Measurements from ENCODE around the gene FASTK.

The FASTK gene, protein sequence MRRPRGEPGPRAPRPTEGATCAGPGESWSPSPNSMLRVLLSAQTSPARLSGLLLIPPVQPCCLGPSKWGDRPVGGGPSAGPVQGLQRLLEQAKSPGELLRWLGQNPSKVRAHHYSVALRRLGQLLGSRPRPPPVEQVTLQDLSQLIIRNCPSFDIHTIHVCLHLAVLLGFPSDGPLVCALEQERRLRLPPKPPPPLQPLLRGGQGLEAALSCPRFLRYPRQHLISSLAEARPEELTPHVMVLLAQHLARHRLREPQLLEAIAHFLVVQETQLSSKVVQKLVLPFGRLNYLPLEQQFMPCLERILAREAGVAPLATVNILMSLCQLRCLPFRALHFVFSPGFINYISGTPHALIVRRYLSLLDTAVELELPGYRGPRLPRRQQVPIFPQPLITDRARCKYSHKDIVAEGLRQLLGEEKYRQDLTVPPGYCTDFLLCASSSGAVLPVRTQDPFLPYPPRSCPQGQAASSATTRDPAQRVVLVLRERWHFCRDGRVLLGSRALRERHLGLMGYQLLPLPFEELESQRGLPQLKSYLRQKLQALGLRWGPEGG

DNA sequence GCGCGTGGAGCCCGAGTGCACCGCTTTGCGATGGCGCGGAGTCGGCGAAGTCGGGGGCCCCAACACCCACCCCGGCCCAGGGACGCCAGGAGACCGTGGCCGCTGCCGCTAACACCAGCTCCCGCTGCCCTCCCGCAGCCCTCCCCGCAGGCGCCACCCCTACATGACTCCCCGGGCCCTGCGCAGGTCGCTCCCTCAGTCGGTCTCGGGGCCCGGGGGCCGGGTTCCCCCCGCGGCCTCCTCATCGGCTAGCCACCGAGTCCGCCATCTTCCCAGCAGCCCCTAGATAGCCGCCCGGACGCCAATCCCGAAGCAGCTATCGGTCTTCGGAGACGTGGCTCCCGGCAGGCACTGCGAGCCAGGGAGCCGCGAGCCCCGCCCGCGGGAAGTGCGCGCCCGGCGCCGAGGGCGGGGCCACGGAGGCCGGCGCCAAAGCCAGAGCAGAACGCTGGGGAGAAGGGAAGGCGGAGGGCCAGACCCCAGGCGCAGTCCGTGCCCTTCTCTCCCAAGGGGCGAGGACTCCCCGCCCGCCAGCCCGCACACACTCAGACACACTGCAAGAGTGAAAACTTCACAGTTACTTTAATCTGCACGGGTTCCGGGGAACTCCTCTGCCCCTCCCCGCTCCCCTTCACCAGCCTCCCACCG, at the start of gene FASTK:
Gene FASTK, minus strand, starts transcription at position 288 of the 648 bp plus-strand sequence. Its CDS starts 43 bp downstream, at position 245.
- DNase-seq = peak; percentile 28 to 96 (median 88)

DNA sequence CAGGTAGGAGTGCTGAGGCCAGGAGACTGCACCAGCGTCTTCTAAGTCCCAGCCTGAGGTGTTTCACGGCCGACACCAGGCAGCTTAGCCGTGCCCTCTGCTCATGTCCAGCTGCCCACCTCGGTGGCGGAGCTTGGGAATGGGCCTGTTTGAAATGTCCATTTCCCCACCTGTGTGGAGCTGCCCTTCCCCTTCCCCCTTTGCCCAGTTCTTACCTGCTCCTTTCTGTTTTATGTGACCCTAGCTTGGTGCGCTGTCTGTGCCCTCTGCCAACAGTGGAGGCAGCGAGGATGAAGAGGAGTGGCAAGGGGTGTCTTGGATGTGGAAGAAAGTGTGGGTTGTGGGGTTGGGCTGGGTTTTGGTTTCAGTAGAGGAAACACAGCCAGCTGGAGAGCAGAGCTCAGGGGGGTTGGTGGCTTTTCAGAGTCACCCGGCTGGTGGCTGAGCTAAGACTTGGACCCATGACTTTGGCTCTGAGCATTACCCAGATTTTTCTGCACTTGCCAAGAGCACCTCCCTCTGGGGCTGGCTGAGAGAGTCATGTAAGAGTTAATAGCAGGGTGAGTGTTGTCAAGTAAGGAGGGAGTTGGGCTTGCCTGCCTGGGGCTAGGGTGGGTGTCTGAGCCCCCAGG, 49.5 kb upstream of the FASTK start:
- DNase-seq = no peak

DNA sequence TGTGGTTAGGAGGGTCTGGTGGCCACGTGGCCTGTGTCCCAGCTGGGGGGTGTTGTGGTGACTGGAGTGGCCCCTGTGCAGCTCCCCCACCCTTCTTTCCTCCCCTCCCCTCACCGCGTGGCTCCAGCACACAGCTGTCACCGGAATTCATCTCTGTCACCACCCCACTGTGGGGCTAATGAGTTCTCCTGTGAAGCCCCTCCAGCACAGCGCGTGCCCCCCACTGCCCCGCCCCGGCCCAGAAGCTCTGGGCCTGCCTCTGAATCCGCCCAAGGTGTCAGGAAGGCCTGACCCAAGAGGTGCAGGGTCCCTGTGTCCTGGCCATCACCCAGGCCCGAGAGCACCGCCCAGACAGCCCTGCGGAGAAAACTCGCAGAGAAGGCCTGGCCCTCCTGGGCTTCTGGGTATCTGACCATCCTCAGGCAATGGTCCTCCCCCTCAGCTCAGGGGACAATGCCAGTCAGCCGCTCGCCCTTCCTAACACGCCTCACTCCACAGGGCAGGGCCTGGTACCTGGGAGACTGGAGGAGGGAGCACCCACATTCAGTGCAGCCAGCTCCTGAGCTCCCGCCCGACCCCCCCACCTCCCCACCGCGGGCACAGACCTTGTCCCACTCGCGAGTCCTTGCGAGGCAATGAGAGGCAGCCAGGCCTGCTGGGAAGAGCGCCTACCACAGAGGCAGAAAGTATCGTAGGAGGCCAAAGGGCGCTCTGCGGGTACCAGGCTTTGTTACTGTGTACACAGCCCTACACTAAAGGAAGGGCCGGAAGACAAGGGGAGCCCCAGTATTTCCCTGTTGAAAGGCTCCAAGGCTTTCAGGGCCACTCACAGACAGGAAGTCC, 48.7 kb upstream of the FASTK start:
- DNase-seq = no peak

DNA sequence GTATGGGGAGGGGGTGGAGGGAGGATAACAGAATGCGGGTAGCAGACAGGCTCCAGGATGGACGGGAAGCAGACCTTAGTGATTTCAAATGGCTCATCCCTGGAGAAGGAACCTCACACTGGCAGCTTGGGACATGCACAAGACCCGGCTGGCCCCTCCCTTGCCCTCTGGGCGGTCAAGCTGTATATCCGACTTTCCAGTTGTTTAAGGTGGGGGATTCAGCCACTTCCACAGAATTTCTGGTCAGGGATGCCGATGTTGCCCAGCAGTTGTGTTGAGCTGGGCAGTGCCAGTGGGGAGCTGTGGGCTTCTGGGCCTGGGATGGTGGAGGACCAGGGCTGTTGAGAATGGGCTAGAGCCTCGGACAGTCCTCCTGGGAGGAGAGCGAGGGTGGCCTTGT, 48.1 kb upstream of the FASTK start:
- no peak for DNase-seq

DNA sequence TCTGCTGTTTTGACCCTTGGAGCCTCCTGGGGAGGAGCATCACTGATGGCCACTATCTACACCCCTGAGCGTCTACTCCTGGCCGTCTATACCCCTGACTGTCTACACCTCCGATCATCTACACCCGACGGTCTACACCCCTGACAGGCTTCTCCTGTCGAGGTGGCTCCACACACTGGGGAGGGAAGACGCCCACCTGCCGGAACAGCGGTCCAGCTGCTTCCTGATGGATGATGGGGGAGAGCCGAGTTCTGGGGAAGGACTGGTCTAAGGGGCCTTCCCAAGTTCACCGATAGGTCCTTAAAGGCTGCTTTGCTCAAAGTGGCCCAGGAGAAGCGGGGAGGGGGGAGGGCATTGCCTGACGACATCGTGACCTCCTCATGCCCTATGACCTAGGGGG, 47.5 kb upstream of the FASTK start:
- DNase-seq = no peak

DNA sequence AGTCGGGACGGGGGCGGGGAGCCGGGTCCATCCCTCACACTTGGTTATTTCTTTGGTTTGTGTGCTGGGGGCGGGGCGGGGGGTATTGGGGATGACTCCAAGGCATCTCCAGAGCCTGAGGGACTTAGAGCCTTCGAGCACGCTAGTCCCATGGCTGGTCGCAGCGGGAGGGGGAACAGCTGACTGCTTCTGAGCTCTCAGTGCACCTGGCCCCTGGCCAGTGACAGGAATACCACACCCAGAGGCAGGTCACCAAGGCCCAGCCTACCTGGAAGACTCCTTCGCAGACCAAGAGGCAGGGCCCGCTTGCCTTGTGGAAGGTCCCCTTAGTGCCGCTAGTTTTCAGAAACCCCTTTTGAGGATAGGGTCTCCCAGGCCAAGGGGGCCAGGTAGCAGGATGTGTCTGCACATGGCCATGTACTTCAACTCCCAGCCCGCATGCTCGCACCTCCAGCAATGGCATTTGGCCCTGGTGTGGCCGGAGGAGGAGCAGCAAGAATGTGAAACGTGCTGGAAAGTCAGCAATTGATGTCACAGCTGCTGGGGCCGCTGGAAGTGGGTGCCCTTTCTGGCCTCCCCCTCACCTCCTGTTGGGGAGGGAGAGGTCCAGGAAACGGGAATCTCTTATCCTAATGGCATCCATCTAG, 46.0 kb upstream of the FASTK start:
- no peak for DNase-seq

DNA sequence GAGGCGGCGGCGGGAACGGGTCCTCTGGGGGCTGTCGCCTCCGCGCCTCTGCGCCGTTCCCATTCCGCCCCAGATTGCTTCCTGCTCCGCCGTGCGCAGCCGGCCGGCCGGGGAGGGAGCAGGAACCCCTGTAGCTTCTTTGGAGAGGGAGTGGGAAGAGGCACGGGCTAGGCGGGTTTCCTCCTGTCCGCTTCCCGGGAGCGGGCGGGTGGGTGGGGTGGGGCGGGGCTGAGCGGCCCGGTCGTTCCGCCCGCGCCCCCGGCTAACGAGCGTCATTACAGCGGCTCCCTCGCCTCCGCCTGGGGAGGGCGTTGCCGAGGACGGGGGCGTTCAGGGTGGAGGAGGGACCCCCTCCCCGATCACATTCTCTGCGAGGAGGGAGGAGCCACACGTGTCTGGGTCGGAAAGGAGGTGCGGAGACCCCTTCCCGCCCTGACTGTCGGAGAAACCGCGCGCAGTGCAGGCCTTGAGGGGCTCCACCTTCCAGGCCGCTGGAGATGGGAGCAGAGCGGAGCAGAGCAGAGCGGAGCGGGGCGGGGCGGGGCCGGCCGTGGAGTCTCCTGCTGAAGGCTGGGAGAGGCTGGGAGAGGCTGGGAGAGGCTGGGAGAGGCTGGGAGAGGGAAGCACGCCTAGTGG, 45.4 kb upstream of the FASTK start:
- DNase-seq = peak in 8 of 56 donors; percentile 19 to 58 (median 40)

DNA sequence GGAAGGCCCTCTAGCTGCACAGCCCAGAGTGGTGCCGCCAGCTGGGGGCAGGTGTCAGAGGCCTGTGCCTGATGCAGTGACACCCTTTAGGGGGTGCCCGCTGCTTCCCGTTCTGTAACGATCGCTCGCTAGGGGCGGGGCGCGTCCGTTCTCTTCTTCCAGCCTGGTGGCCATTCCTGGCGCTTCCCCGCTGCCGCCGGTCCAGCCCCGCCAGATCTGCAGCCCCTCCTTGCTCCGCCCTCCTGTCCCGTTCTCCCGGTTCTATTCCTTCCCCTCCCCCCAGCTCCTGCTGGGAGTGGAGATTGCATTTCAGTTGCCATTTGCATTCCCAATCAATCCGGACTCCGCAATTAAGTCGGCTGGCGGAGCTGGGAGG, 44.8 kb upstream of the FASTK start:
- peak in 1 of 56 donors; percentile 38 for DNase-seq

DNA sequence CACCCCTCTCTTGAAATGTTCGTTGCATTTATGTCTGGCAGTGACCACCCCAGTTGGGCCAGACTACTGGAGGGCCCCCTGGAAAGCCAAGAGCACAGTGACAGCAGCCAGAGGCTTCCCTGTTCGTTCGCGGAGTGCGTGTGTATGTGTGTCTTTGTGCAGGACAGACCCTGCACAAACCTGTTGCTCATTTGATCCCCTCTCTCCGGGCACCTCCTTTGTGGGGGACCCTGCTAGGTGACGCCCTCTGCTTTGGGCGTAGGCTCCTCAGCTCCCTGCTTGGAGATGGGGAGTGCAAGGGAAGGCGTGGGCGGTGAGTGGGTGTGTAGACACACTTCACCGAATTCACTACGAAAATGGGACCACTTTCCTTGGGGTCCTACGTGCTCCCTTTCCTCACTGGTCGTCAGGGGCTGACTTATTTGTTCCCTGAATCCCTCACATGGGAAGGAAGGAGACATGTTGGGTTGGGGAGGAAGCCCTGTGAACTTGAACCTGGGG, 44.3 kb upstream of the FASTK start:
- DNase-seq = peak in 1 of 56 donors; percentile 13

DNA sequence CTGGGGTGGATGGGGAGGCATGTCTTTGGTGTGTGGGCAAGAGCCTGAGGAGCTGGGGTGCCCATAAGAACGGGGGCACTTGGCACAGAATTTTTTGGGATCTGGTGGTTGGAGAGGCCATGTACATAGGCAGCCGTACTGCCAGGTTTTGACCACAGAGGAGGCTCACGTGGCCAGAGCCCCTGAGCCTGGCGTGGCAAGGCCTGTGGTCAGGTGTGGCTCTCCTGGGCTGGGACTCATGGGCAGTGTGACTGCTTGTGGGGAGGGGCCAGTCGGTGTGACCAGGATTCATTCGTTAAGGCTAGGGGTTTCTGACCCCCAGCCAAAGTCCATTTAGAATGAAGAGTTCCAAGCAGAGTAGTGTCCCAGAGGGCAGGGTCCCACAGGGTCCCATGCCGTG, 43.9 kb upstream of the FASTK start:
- no peak for DNase-seq

DNA sequence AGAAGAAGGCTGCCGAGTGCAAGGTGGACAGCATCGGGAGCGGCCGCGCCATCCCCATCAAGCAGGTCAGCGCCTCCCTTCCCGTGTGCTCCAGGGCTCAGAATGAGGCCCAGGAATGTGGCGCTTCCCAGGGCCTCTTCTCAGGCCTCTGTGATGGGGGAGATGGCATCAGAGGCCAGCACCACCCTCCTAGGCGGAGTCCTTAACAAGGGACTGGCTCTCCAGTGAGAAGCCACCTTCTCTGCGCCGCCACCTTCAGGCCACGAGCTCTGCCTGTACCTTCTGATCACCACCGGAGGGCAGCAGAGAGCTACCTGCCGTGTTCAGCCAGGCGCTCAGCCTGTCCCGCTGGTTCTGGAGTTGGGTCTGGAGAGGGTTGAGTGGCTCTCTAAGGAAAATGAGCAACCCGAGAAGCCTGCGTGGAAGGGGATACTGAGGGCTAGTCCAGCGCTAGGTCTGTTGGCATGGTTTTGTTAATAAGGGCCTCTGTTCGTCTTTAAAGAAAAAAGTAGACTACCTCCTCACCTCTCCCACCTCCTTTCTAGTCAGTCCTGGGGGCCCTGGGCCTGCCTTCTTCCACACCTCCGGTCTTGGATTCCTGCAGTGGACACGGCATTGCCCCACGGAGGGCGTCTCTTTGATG, 43.3 kb upstream of the FASTK start:
- DNase-seq = peak in 52 of 56 donors; percentile 12 to 93 (median 67)

DNA sequence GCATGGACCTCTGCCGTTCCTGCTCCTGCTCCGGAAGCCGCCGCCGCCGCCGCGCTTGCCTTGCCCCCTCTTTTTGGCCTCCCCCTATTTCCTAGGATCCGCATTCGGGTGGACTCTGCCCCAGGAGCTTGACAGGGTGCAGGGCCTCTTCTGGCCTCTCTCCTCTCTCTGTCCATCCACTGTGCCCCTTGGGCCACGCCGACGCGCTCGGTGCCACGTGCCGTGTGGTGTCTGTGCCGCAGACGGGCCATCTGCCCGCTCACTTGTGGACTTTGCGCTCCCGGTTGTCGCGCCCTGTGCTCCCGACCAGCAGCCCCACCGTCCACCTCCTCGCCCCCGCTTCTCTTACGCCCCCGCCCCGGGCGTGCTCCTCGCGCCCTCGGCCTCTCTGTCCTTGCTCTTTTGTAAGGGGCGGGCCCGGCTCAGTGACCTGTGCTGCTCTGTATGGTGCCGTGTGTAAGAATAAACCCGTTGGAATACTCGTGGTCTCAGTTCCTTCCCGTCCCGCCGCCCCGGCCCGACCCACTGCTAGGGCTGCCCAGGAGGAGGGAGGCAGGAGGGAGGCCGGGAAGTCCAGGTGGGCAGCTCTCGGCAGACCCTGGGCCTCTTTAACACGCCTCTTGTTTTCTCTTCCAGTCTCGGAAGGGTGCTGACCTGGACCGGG, 42.7 kb upstream of the FASTK start:
- no peak for DNase-seq

DNA sequence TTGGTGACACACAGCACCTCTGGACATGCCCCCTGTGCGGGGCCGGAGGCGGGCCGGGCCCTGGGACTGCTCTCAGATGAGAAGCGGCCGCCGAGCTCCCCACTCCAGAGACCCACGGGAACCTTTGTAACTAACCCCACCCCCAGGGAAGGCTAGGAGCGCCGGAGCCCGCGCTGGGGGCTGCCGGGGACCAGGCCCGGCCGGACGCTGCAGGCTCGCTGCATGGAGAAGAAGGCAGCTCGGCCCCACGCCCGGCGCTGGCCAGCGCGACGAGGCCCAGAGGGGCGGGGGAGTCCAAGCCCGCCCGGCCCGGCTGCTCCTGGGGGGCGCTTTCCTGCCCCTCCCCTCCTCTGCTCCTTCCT, 42.2 kb upstream of the FASTK start:
- no peak for DNase-seq

DNA sequence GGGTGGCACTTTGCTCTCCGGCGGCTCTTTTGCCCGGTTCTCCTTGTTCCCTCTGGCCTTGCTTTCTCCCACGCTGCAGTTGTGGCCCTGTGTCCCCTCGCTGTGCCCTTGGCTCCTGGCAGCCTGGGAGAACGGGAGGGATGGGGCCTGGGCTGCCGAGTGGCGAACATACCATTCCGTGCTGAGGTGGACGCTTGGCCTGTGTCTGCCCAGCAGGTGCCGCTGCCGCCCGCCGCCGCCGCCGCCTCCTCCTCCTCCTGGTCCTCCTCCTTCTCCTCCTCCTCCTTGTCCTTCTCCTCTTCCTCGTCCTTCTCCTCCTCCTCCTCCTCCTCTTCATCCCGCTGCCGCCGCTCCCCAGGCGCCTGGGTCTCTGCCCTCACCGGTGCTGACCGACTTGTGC, 41.7 kb upstream of the FASTK start:
- DNase-seq = no peak

DNA sequence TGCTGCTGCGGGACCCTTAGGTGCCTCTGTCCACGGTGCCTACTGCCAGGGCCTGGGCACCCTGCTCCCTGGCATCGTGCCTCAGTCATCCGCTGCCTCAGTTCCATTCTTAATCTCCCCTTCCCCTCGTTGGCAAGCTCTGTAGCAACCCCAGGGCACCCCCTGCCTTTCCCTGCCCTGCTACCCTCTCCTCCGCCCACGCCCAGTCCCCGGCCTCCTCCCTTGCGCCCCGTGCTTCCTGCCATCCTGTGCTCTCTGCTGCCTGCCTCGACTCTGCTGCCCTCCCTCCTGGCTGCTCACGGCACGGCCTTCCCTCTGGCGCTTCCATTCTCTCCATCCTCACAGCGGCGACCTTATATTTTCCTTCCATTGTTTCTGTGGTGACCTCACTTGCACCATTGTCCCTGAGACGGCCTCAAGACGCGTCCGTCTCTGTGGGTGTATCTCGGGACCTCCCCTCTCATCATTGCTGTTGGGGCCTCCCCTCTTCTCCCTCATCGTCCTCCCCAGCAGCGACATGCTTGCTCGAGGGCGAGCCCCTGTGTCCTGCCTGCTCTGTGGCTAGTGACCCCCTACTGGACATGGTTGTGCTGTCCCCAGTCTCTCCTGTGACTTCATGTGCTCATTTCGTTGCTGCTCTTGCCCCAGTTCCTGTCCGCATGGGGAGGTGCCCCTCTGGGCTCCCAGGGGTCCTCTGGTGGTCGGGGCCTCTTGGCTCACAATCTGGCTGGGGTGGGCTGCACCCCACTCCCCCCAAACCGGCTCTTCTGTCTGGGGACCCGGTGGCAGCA, 41.0 kb upstream of the FASTK start:
- no peak for DNase-seq

DNA sequence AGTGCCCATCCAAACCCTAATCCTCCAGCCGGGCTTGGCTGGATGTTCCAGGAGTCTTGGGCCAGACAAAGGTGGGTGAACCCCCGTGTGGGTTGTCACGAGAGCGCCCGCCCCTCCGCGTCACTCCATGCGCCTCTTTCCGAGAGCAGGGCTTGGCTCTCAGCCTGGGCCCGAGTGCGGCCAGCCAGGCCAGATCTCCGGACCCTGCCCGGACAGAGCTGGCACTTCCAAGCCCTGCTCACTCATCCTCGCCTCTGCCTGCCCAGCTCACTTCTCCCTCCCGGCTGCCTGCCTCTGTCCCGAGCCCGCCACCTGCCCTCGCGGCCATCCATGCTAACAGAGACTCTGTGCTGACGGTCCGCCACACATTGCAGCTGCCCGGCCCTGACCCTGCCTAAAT, 40.3 kb upstream of the FASTK start:
- DNase-seq = peak in 32 of 56 donors; percentile 6 to 73 (median 34)

DNA sequence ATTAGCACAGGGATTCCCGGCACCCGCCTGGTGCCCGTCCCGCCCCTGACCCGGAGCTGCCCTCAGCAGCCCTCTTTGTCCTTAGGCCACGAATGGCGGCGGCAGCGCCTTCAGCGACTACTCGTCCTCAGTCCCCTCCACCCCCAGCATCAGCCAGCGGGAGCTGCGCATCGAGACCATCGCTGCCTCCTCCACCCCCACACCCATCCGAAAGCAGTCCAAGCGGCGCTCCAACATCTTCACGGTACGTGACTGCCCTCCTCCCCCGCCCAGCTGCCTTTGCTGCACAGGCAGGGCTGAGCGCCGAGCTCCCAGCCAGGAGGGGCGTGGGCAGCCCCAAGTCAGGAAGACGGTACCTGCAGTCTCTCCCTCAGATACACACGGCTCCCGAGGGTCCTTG, 39.3 kb upstream of the FASTK start:
- DNase-seq = peak in 5 of 56 donors; percentile 8 to 39 (median 25)

DNA sequence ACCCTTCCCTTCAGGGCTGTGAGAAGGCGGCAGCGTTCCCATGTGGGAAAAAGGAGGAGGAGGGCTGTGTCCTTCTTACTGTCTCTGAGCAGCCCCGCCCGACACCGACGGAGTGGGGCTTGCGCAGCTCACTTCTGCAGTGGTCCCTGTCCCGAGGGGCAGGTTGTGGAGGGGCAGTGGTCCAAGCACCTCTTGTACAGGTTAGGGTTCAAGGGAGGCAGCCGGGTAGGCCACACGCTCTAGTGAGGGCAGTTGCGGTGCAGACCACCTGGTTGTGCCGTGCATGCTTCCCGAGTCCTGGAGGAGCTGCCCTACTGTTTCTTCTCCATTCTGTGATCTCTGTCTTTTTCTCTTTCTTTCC, 38.4 kb upstream of the FASTK start:
- DNase-seq = no peak

Data from nucleus accumbens (tissue), 56 donors.